Activated naive CD4-positive, alpha-beta T cell treated with anti-CD3 and anti-CD28 coated beads, Interleukin-2, amount 50 U/mL, for 24 hours (primary cell): ENCODE results near the gene HELZ.
A peak's percentile ranks its signal among the peaks of the same experiment; 100 is the strongest.

Experiments
- H3K27ac Mint-ChIP-seq: one replicate; pipeline ENCODE4 v1.8.0; 2021; ENCODE audit warnings: mild to moderate bottlenecking, mixed read lengths
- H3K27me3 Mint-ChIP-seq: one replicate; pipeline ENCODE4 v1.8.0; 2021; ENCODE audit warnings: mixed read lengths
- H3K36me3 Mint-ChIP-seq: one replicate; pipeline ENCODE4 v1.8.0; 2021; ENCODE audit warnings: mixed read lengths
- H3K4me1 Mint-ChIP-seq: one replicate; pipeline ENCODE4 v1.8.0; 2021; ENCODE audit warnings: mixed read lengths
- H3K4me3 Mint-ChIP-seq: one replicate; pipeline ENCODE4 v1.8.0; 2021; ENCODE audit warnings: mild to moderate bottlenecking, mixed read lengths
- H3K9me3 Mint-ChIP-seq: one replicate; pipeline ENCODE4 v1.8.0; 2021; ENCODE audit warnings: mixed read lengths

HELZ gene

GRCh38 chr17:67246653-67247415 is 1.8 kb upstream of the HELZ start:
- H3K27ac Mint-ChIP-seq, result no peak overlapping the region
- no peaks in the 10 kb centered on the region for H3K9me3 Mint-ChIP-seq
- H3K36me3 Mint-ChIP-seq, result peaks cover 1% of the 10 kb centered on the region
- peaks cover 35% of the 10 kb centered on the region for H3K4me1 Mint-ChIP-seq
- no peaks in the 10 kb centered on the region for H3K27me3 Mint-ChIP-seq
- peak overlapping the region; percentile 81 for H3K4me3 Mint-ChIP-seq

- peaks cover 40% of the 10 kb centered on the region for H3K4me1 Mint-ChIP-seq
- no peak overlapping the region for H3K27ac Mint-ChIP-seq
- no peaks in the 10 kb centered on the region for H3K9me3 Mint-ChIP-seq
- H3K4me3 Mint-ChIP-seq, result peak overlapping the region; percentile 81
- H3K36me3 Mint-ChIP-seq, result peaks cover 1% of the 10 kb centered on the region
- no peaks in the 10 kb centered on the region for H3K27me3 Mint-ChIP-seq
These were observed 1.3 kb upstream of the HELZ start for GRCh38 chr17:67246403-67246652.

GRCh38 chr17:67245694-67246402 is 852 bp upstream of the HELZ start:
- Mint-ChIP-seq H3K27me3 (no peaks in the 10 kb centered on the region), H3K27ac (no peak overlapping the region), H3K4me3 (peak overlapping the region; percentile 83), H3K36me3 (peaks cover 2% of the 10 kb centered on the region), H3K9me3 (no peaks in the 10 kb centered on the region), H3K4me1 (peaks cover 45% of the 10 kb centered on the region)

GRCh38 chr17:67244431-67245072 is 444 bp downstream of the HELZ start:
- H3K27me3 Mint-ChIP-seq, result no peaks in the 10 kb centered on the region
- H3K4me1 Mint-ChIP-seq, result peaks cover 58% of the 10 kb centered on the region
- H3K9me3 Mint-ChIP-seq, result no peaks in the 10 kb centered on the region
- peak overlapping the region; percentile 88 for H3K4me3 Mint-ChIP-seq
- H3K36me3 Mint-ChIP-seq, result peaks cover 5% of the 10 kb centered on the region
- peak overlapping the region; percentile 81 for H3K27ac Mint-ChIP-seq

DNA sequence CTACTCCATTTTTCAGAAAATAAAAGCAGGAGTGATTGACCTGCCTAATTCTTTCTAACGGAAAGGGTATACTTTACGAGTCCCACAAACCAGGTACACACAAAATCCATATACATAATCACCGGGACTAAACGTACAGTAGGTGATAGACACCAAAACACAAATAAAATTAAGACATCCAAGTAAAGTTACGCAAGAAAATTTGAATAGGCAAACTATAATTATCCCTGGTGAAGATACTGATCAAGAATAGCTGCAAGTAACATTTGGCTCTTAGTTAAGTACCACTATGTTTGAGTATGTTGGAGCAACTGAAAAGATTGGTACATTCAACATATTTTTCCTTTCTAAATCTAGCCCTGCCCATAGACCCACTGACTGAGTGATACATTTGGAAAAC is 1.7 kb downstream of the HELZ start:
- Mint-ChIP-seq H3K4me1 (peaks cover 64% of the 10 kb centered on the region), H3K27ac (peak overlapping the region; percentile 3), H3K4me3 (peak overlapping the region; percentile 88), H3K27me3 (no peaks in the 10 kb centered on the region), H3K9me3 (no peaks in the 10 kb centered on the region), H3K36me3 (peaks cover 11% of the 10 kb centered on the region)

GRCh38 chr17:67241719-67242341 is 3.2 kb downstream of the HELZ start:
- Mint-ChIP-seq H3K9me3 (no peaks in the 10 kb centered on the region), H3K36me3 (peaks cover 15% of the 10 kb centered on the region), H3K27ac (no peak overlapping the region), H3K27me3 (no peaks in the 10 kb centered on the region), H3K4me3 (peak overlapping the region; percentile 9), H3K4me1 (peaks cover 59% of the 10 kb centered on the region)

GRCh38 chr17:67239597-67239996 is 5.4 kb downstream of the HELZ start:
- Mint-ChIP-seq H3K4me1 (peaks cover 67% of the 10 kb centered on the region), H3K4me3 (no peak overlapping the region), H3K9me3 (no peaks in the 10 kb centered on the region), H3K27me3 (no peaks in the 10 kb centered on the region), H3K27ac (no peak overlapping the region), H3K36me3 (peaks cover 18% of the 10 kb centered on the region)

DNA sequence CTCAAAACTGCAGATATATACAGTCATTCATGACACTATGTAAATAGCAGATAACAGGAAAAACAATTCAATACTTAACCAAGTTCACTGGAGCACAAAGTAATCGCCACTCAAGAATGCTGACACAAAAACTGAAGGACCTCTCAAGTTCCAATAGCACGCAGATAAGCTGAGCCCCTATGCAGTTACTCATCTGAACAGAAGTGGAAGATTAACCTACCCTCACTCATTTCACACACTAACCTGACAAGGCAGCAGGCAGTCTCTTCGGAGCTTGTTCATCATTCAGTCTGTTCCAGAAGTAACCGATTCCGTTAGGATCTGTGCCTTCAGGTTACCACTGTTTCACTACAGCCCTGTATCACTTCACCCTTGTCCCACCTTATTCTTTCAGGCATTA is 6.0 kb downstream of the HELZ start:
- H3K27ac Mint-ChIP-seq, result peak overlapping the region; percentile 1
- H3K4me3 Mint-ChIP-seq, result no peak overlapping the region
- H3K27me3 Mint-ChIP-seq, result no peaks in the 10 kb centered on the region
- peaks cover 69% of the 10 kb centered on the region for H3K4me1 Mint-ChIP-seq
- peaks cover 21% of the 10 kb centered on the region for H3K36me3 Mint-ChIP-seq
- H3K9me3 Mint-ChIP-seq, result no peaks in the 10 kb centered on the region

GRCh38 chr17:67232441-67232840 is 12.6 kb downstream of the HELZ start:
- Mint-ChIP-seq H3K27ac (no peak overlapping the region), H3K4me3 (no peak overlapping the region), H3K9me3 (no peaks in the 10 kb centered on the region), H3K36me3 (peaks cover 17% of the 10 kb centered on the region), H3K27me3 (no peaks in the 10 kb centered on the region), H3K4me1 (peaks cover 60% of the 10 kb centered on the region)

- H3K4me1 Mint-ChIP-seq, result peaks cover 63% of the 10 kb centered on the region
- peak overlapping the region; percentile 19 for H3K27ac Mint-ChIP-seq
- H3K9me3 Mint-ChIP-seq, result no peaks in the 10 kb centered on the region
- no peak overlapping the region for H3K4me3 Mint-ChIP-seq
- no peaks in the 10 kb centered on the region for H3K27me3 Mint-ChIP-seq
- peaks cover 17% of the 10 kb centered on the region for H3K36me3 Mint-ChIP-seq
These were observed 15.7 kb downstream of the HELZ start for GRCh38 chr17:67229109-67229955.

DNA sequence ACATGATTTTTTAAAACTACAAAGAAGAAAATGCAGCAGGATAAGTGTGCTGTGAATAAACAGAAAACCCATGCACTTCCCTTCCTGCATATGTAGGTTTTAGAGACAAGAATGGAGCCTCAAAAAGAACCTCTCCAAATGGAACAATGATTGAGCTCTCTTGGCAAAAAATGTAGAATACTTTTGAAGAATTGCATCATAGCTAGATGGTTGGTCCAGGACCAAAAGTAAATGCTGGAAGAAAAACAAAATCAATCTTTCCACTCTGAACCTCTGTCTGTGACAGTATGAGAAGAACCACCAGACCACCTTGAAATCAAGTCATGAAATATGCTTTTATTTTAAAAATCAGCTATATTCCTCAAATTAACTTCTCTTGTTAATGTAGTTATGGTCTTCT is 17.5 kb downstream of the HELZ start:
- Mint-ChIP-seq H3K27me3 (no peaks in the 10 kb centered on the region), H3K9me3 (no peaks in the 10 kb centered on the region), H3K36me3 (peaks cover 16% of the 10 kb centered on the region), H3K4me3 (no peak overlapping the region), H3K27ac (no peak overlapping the region), H3K4me1 (peaks cover 65% of the 10 kb centered on the region)

DNA sequence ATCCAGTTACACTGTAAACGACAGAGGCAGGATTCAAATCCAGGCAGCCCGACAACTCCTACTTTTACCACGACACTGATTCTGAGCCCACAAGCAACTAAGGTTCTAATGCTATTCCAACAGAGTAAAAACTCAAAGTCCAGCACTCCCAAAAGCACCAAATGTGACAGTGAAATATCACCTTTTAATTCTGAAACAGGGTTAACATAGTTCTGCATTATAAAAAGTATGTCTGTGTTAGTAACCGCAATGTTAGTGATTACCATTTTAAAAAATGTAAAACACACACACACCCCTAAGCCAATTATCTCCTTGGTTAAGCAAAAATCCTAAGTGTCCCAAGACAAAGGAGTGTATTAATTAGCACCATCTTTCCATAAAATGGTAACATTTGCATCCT is 19.7 kb downstream of the HELZ start:
- Mint-ChIP-seq H3K9me3 (no peaks in the 10 kb centered on the region), H3K4me1 (peaks cover 64% of the 10 kb centered on the region), H3K27me3 (no peaks in the 10 kb centered on the region), H3K36me3 (peaks cover 16% of the 10 kb centered on the region), H3K4me3 (no peak overlapping the region), H3K27ac (no peak overlapping the region)

DNA sequence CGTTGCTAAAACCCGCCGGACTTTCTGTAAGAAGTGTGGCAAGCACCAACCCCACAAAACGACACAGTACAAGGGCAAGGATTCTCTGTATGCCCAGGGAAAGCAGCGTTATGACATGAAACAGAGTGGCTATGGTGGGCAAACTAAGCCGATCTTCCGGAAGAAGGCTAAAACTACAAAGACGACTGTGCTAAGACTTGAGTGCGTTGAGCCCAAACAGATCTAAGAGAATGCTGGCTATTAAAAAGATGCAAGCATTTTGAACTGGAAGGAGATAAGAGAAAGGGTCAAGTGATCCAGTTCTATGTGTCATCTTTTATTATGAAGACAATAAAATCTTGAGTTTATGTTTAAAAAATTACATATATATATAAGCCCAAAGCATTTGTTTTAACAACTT is 20.3 kb downstream of the HELZ start:
- no peak overlapping the region for H3K4me3 Mint-ChIP-seq
- H3K27ac Mint-ChIP-seq, result no peak overlapping the region
- no peaks in the 10 kb centered on the region for H3K27me3 Mint-ChIP-seq
- no peaks in the 10 kb centered on the region for H3K9me3 Mint-ChIP-seq
- H3K4me1 Mint-ChIP-seq, result peaks cover 68% of the 10 kb centered on the region
- H3K36me3 Mint-ChIP-seq, result peaks cover 16% of the 10 kb centered on the region

DNA sequence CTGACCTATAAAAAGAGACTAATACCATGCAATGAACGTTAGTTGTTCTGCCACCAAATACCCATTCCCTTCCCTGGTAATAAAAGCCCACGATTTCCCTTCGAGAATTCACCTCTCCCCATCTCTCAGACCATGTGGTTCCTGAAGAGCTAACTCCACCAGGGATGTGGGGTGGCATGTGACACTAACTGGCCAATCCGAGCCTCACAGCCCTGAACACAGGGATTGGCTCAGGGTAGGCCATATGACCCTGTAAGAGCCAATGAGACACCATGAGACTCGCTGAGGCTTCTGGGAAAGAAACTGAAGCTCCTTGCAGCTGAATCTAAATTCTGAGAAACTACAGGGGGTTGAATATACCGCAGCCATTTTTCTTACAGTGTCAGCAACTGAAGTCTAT is 21.1 kb downstream of the HELZ start:
- no peaks in the 10 kb centered on the region for H3K27me3 Mint-ChIP-seq
- peak overlapping the region; percentile 43 for H3K27ac Mint-ChIP-seq
- peak overlapping the region; percentile 33 for H3K4me3 Mint-ChIP-seq
- no peaks in the 10 kb centered on the region for H3K9me3 Mint-ChIP-seq
- H3K4me1 Mint-ChIP-seq, result peaks cover 69% of the 10 kb centered on the region
- peaks cover 16% of the 10 kb centered on the region for H3K36me3 Mint-ChIP-seq
